ENCODE measurements around the gene FLT1.

DNA sequence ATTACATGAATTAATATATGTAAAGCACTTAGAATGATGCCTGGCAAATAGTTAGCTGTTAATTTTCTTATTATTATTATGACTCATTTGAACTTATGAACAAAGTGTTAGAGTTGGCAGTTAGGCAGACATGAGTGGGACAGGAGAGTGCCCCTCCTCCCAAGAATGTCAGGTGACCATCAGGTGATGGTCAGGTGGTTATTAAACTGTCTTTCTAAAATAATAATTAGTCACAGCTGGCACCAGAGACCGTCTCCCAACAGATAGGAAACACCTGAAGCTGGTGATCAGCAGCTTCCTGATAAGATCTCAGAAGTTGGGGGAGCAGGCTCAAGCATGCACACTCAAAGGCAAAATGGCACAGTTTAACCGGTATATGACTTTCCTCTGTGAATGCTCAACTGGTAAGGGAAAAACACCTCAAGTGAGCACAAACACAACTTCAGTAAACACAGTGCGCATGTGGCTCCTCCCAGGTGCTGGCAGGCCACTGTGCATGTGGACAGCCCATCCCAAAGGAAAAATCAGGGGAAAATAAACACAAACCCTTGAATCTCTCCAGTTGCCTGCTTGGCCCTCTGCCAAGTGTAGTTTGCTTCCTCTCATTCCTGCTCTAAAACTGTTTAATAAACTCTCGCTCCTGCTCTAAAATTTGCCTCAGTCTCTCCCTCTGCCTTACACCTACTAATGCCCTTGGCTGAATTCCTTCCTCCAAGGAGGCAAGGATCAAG, 54.0 kb downstream of the FLT1 start:
- TF ChIP-seq, protein P1, sequence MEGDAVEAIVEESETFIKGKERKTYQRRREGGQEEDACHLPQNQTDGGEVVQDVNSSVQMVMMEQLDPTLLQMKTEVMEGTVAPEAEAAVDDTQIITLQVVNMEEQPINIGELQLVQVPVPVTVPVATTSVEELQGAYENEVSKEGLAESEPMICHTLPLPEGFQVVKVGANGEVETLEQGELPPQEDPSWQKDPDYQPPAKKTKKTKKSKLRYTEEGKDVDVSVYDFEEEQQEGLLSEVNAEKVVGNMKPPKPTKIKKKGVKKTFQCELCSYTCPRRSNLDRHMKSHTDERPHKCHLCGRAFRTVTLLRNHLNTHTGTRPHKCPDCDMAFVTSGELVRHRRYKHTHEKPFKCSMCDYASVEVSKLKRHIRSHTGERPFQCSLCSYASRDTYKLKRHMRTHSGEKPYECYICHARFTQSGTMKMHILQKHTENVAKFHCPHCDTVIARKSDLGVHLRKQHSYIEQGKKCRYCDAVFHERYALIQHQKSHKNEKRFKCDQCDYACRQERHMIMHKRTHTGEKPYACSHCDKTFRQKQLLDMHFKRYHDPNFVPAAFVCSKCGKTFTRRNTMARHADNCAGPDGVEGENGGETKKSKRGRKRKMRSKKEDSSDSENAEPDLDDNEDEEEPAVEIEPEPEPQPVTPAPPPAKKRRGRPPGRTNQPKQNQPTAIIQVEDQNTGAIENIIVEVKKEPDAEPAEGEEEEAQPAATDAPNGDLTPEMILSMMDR (conservative IDR thresholded peaks at IDR 0.05; ENCODE audit: low read length): no peak
- no peak for TF ChIP-seq EZH2phosphoT487 (IDR thresholded peaks at IDR 0.05; ENCODE audit: borderline replicate concordance, low read depth, low read length)

Data from OCI-LY7 (cell line).